ENCODE measurements around the gene ZW10. TPM values are rescaled to one million over a fixed set of nuclear protein-coding genes. Genes with fewer than 3 reads are reported as not detected.

ZW10 gene
- total RNA-seq, 1 donor, result 17.7 TPM

Small RNA genes lying within 50 kb of the gene (small RNA-seq; reads per million reads assigned to genes)
- not detected for gene LRRC37A13P
- not detected for gene RPS29P19

Other genes starting within 250 kb of the ZW10 start
- gene TMPRSS5, start 67.4 kb downstream of the ZW10 start, total RNA-seq, result 0.29 and 0.36 TPM in 2 replicates
- gene CLDN25, start 6.1 kb upstream of the ZW10 start, total RNA-seq, result not detected in 2 replicates
- gene USP28, start 101.9 kb upstream of the ZW10 start, total RNA-seq, result 21.8 and 31.5 TPM in 2 replicates
- gene HTR3B, start 131.1 kb upstream of the ZW10 start, total RNA-seq, result not detected in 2 replicates
- gene HTR3A, start 201.4 kb upstream of the ZW10 start, total RNA-seq, result not detected in 2 replicates